ENCODE measurements around the gene RBPMS2.

The RBPMS2 gene

GRCh38 chr15:64783796-64784195 is 8.4 kb upstream of the RBPMS2 start:
- no peak for DNase-seq (ENCODE audit: low read depth in 2 of 2, low spot score in 1 of 2)

DNA sequence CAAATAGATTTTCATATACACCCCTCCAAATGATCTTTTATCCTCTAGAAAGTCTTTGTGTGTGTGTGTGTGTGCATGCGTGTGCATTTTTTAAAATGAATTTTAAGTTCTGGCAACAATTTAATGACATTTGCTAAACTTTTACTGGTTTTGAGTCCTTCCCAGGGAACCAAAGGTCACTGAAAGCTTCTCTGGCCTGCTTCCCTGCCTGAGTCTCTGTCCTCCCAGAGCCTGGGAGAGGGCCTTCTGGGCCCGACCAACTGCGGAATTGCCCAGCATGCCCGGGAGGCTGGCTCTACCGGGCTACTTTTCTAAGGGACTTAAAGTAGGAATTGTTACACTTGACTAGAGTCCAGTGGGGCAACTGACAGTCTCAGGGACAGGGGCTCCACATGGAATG is 7.4 kb upstream of the RBPMS2 start:
- no peak for DNase-seq (ENCODE audit: low read depth in 2 of 2, low spot score in 1 of 2)

GRCh38 chr15:64781299-64781698 is 5.9 kb upstream of the RBPMS2 start:
- no peak for DNase-seq (ENCODE audit: low read depth in 2 of 2, low spot score in 1 of 2)

DNA sequence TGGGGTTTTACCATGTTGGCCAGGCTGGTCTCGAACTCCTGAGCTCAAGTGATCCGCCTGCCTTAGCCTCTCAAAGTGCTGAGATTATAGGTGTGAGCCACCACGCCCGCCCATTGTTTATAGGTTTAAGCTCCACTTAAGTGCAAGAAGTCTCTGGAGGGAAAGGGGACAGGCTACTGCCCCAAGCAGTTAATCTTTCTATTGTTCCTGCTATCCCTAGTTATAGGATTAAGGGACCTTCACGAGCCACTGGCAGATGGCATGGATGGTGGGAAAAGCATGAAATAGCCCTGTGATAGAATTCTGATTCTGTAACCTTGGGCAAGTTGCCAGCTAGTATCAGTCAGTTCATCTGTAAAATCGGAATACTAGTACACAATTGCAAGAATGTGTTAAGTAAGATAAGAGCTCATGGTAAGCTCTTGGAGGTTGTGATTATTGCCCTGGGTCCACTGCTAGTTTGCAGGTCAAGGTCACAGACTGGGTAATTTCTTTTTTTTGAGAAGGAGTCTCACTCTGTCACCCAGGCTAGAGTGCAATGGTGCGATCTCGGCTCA is 5.3 kb upstream of the RBPMS2 start:
- no peak for DNase-seq (ENCODE audit: low read depth in 2 of 2, low spot score in 1 of 2)

GRCh38 chr15:64779630-64780029 is 4.2 kb upstream of the RBPMS2 start:
- DNase-seq (ENCODE audit: low read depth in 2 of 2, low spot score in 1 of 2): no peak

- DNase-seq (ENCODE audit: low read depth in 2 of 2, low spot score in 1 of 2): no peak
These were observed 3.6 kb upstream of the RBPMS2 start for GRCh38 chr15:64779024-64779423.

- no peak for DNase-seq (ENCODE audit: low read depth in 2 of 2, low spot score in 1 of 2)
These were observed 1.0 kb upstream of the RBPMS2 start for GRCh38 chr15:64776402-64776786.

GRCh38 chr15:64774629-64775493 is 528 bp downstream of the RBPMS2 start:
- no peak for DNase-seq (ENCODE audit: low read depth in 2 of 2, low spot score in 1 of 2)

- DNase-seq (ENCODE audit: low read depth in 2 of 2, low spot score in 1 of 2): no peak
These were observed 1.3 kb downstream of the RBPMS2 start for GRCh38 chr15:64774037-64774628.

- no peak for DNase-seq (ENCODE audit: low read depth in 2 of 2, low spot score in 1 of 2)
These were observed 1.8 kb downstream of the RBPMS2 start for GRCh38 chr15:64773606-64774005.

DNA sequence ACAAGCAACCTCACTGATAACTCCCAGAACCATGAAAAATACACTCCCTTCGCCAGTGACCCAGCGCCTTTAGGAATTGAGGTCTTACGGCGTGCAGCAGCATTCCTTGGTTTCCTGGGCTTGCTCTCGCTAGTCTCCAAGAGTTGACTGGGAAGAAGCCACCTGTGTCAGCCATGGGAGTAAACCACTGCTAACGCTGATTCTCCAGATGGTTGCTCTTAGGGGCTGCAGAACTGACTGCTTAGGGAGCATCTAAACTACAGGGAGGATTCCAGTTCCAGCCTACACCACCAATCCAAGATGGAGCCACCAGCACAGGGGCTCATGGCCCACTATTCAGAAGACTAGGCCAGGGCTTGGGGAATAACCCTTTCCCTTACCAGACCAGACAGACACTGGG is 2.4 kb downstream of the RBPMS2 start:
- DNase-seq (ENCODE audit: low read depth in 2 of 2, low spot score in 1 of 2): no peak

- no peak for DNase-seq (ENCODE audit: low read depth in 2 of 2, low spot score in 1 of 2)
These were observed 2.9 kb downstream of the RBPMS2 start for GRCh38 chr15:64772488-64772887.

- no peak for DNase-seq (ENCODE audit: low read depth in 2 of 2, low spot score in 1 of 2)
These were observed 4.8 kb downstream of the RBPMS2 start for GRCh38 chr15:64770626-64771025.

DNA sequence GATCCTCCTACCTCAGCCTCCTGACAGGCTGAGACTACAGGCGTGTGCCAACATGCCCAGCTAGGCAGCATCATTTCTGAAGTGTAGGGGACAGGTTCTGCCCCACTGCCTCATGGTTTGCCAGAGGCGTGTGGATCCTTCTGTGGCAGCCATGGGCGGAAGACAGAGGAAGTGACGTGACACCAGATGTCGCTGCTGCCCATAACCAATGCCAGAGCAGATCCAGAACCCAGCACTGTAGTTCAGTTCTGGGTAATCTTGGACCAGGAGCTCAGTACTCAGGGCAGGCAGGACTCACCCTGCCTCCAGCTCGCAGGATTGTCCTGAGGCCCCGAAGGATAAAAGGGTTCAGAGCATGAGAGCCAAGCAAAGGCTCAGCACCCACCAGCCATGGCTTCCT is 8.2 kb downstream of the RBPMS2 start:
- no peak for DNase-seq (ENCODE audit: low read depth in 2 of 2, low spot score in 1 of 2)

DNA sequence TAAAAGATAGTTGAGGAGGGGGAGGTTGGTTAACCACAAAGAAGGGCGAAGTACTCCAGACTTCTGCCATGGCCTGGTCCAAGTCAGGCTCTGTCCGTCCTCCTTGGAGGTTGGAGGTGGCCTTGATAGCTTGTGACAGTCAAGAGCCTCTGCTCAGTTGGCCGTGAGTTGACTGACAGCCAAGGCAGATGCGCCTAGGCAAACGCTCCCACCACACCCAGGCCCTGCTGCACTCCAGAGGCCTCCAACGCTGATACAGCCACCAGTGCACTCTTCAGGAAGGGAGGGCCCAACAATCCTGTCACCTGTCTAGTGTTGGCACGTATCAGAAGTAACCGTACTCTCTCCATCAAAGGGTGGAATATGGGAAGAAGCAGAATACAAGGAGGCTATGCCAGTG is 9.3 kb downstream of the RBPMS2 start:
- no peak for DNase-seq (ENCODE audit: low read depth in 2 of 2, low spot score in 1 of 2)

DNA sequence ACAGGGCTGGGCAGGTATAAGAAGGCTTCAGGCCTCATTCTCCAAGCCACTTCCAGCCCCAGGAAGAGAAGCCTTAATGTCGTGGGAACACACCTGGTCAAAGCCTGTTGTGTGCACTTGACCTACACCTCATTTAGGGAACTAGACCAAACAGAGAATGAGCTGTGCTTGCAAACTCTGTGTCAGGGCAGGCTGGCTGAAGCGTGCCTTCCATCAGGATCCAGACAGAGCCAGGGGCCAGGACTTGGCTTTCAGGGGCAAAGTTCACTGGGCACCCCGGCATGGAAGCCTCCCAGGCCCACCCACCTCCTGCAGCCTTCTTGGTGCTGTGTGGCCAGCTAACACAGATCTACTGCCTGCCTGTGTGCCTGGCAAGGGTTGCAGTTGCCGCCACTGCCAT is 11.5 kb downstream of the RBPMS2 start:
- no peak for DNase-seq (ENCODE audit: low read depth in 2 of 2, low spot score in 1 of 2)

- DNase-seq (ENCODE audit: low read depth in 2 of 2, low spot score in 1 of 2): no peak
These were observed 11.9 kb downstream of the RBPMS2 start for GRCh38 chr15:64763462-64763861.

GRCh38 chr15:64763021-64763420 is 12.4 kb downstream of the RBPMS2 start:
- no peak for DNase-seq (ENCODE audit: low read depth in 2 of 2, low spot score in 1 of 2)

GRCh38 chr15:64762546-64762945 is 12.8 kb downstream of the RBPMS2 start:
- no peak for DNase-seq (ENCODE audit: low read depth in 2 of 2, low spot score in 1 of 2)

GRCh38 chr15:64761156-64761555 is 14.2 kb downstream of the RBPMS2 start:
- DNase-seq (ENCODE audit: low read depth in 2 of 2, low spot score in 1 of 2): no peak

DNA sequence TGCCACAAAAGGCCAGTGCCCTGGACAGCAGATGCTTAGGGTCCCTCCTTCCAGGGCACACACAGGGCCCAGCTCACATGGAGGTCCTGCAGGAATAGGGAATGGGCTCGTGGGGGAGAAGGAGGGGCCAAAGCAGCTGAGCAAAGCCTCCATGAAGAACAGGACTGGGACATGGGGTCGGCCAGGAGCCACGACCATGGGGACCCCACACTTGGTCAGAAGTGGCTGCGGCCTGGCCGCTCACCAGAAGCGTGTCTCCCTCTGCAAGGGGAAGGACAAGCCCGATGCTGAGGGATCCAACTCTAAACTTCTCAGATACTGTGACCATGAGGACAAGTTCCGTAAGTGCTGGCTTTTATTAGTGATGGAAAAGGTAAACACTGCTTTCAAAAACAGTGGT is 15.3 kb downstream of the RBPMS2 start:
- DNase-seq (ENCODE audit: low read depth in 2 of 2, low spot score in 1 of 2): no peak

DNA sequence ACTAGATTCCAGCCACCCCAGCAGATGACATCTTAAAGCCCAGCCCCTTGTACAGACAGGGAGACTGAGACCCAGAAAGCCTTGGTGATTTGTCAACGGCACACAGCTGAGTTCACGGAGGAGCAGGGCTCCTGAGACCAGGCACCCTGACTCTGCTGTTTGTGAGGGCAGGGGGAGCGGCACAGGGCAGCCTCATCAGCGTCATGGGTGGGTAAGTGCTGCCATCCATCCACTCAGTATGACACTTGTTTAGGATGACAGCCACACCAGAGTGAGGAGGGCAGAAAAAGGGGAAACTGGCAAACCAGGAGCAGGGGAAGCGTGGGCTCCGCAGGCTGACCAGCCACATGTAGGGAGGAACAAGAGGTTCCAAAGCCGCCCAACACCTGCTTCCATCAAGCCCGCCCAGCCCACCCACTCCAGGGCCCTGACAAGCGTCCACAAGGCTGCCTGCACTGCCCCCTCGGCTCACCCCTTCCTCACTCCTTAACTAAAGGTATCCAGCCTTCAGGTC is 19.9 kb downstream of the RBPMS2 start:
- DNase-seq (ENCODE audit: low read depth in 2 of 2, low spot score in 1 of 2): no peak

All from stimulated activated CD8-positive, alpha-beta memory T cell treated with anti-CD3 and anti-CD28 coated beads, Interleukin-4, amount 100 ng/mL, for 1 hour (primary cell).